Endodermal cell (in vitro differentiated cells): ENCODE measurements around the gene CIB1. TPM values are rescaled to one million over a fixed set of nuclear protein-coding genes. Genes with fewer than 3 reads are reported as not detected.

Experiments
- DNase-seq: peaks from one replicate; pipeline ENCODE4 v3.0.0-alpha.2; 2017
- H3K27ac ChIP-seq: 2 replicates; pipeline ENCODE4 v1.5.1; 2013; ENCODE audit warnings: mild to moderate bottlenecking, low read depth, low read length, moderate library complexity
- H3K27me3 ChIP-seq: 2 replicates; pipeline ENCODE4 v1.6.1; 2013; ENCODE audit warnings: mild to moderate bottlenecking, low read length, moderate library complexity; ENCODE audit not compliant: insufficient read depth, control insufficient read depth, poor library complexity, severe bottlenecking
- H3K36me3 ChIP-seq: 2 replicates; pipeline ENCODE4 v1.7.0; 2013; ENCODE audit warnings: mild to moderate bottlenecking, low read length, moderate library complexity; ENCODE audit not compliant: control insufficient read depth, insufficient read depth
- H3K4me1 ChIP-seq: one replicate; pipeline ENCODE4 v1.7.0; 2013; ENCODE audit warnings: low read length; ENCODE audit not compliant: control insufficient read depth, insufficient read depth
- H3K4me3 ChIP-seq: 2 replicates; pipeline ENCODE4 v1.5.1; 2013; ENCODE audit warnings: mild to moderate bottlenecking, low read length, moderate library complexity
- H3K9ac ChIP-seq: 2 replicates; pipeline ENCODE4 v1.6.1; 2013; ENCODE audit warnings: mild to moderate bottlenecking, low read length, moderate library complexity; ENCODE audit not compliant: poor library complexity, severe bottlenecking; ENCODE audit errors: extremely low read depth
- H3K9me3 ChIP-seq: 2 replicates; pipeline ENCODE4 v1.6.1; 2013; ENCODE audit warnings: mild to moderate bottlenecking, low read length, moderate library complexity; ENCODE audit not compliant: control insufficient read depth
- H3K27ac Mint-ChIP-seq: 2 replicates; pipeline ENCODE4 v1.8.0; 2020; ENCODE audit warnings: mixed read lengths
- H3K27me3 Mint-ChIP-seq: 2 replicates; pipeline ENCODE4 v1.8.0; 2021; ENCODE audit warnings: mild to moderate bottlenecking, mixed read lengths; ENCODE audit not compliant: insufficient read depth
- H3K36me3 Mint-ChIP-seq: 2 replicates; pipeline ENCODE4 v1.8.0; 2020; ENCODE audit warnings: low read depth, mixed read lengths
- H3K4me1 Mint-ChIP-seq: 2 replicates; pipeline ENCODE4 v1.8.0; 2020; ENCODE audit warnings: mixed read lengths
- H3K4me3 Mint-ChIP-seq: 2 replicates; pipeline ENCODE4 v1.8.0; 2020; ENCODE audit warnings: mild to moderate bottlenecking, moderate library complexity, mixed read lengths
- H3K9me3 Mint-ChIP-seq: 2 replicates; pipeline ENCODE4 v1.8.0; 2020; ENCODE audit warnings: mild to moderate bottlenecking, mixed read lengths
- CTCF ChIP-seq: fragments of 200-600 bp; sonication (generic); conservative IDR thresholded peaks from 2 replicates; pipeline ENCODE4 v1.5.0; 2021; ENCODE audit warnings: antibody characterized with exemption, mild to moderate bottlenecking
- WGBS, 2 experiments: methylation state at CpG; one replicate each; pipeline versions ENCODE4 v1.1.5 to v1.1.7; 2013; ENCODE audit warnings: missing lambda C conversion rate in 2 of 2, mixed read lengths in 1 of 2; ENCODE audit not compliant: insufficient coverage in 1 of 2, insufficient read length in 1 of 2; 5-methylcytosine and 5-hydroxymethylcytosine counted together
- total RNA-seq, 2 donors: library from RNA; stranded (reverse); fragmentation: NEBNext Ultra II Directional in 1 of 2; extraction: Animal tissue kit (Norgen Biotek cat#: 25700) in 1 of 2; gene quantifications; 2 replicates in 1 of 2; 3 replicates in 1 of 2; pipeline ENCODE4 v1.2.1, GENCODE V29; 2021

Gene CIB1
- total RNA-seq, 2 donors from 2014 or later, result 31.3 to 34.0 TPM

- H3K27ac ChIP-seq, result no peak overlapping the region
Observed at GRCh38 chr15:90194655-90195054, 39.1 kb downstream of the CIB1 start.

GRCh38 chr15:90192961-90193786 lies 40.6 kb downstream of the CIB1 start:
- Histone ChIP-seq H3K4me1 (no peaks in the 10 kb centered on the region), H3K9ac (no peak overlapping the region), H3K27ac (no peak overlapping the region), H3K9me3 (no peaks in the 10 kb centered on the region), H3K36me3 (no peaks in the 10 kb centered on the region), H3K4me3 (no peak overlapping the region), H3K27me3 (no peaks in the 10 kb centered on the region)
- H3K27ac Mint-ChIP-seq, result no peak overlapping the region
- H3K9me3 Mint-ChIP-seq, result no peaks in the 10 kb centered on the region
- no peak for DNase-seq
- no peaks in the 10 kb centered on the region for H3K4me1 Mint-ChIP-seq
- no peak for TF ChIP-seq CTCF
- peaks cover 2% of the 10 kb centered on the region for H3K36me3 Mint-ChIP-seq
- no peaks in the 10 kb centered on the region for H3K27me3 Mint-ChIP-seq
- WGBS, 2 experiments, result 95 to 97% methylated on average over 16 of the region's 16 CpGs
- no peak overlapping the region for H3K4me3 Mint-ChIP-seq

More at GRCh38 chr15:90194655-90195054, 39.1 kb downstream of the CIB1 start:
- no peaks in the 10 kb centered on the region for H3K9me3 Mint-ChIP-seq
- H3K36me3 Mint-ChIP-seq, result peaks cover 2% of the 10 kb centered on the region
- Histone ChIP-seq H3K4me1 (no peaks in the 10 kb centered on the region), H3K4me3 (no peak overlapping the region), H3K27me3 (no peaks in the 10 kb centered on the region), H3K9me3 (no peaks in the 10 kb centered on the region), H3K36me3 (no peaks in the 10 kb centered on the region), H3K9ac (no peak overlapping the region)
- TF ChIP-seq CTCF, result no peak
- no peak overlapping the region for H3K4me3 Mint-ChIP-seq
- H3K4me1 Mint-ChIP-seq, result no peaks in the 10 kb centered on the region
- H3K27ac Mint-ChIP-seq, result no peak overlapping the region
- DNase-seq, result no peak
- WGBS, 2 experiments, result 97 to 100% methylated on average over 2 of the region's 2 CpGs
- H3K27me3 Mint-ChIP-seq, result no peaks in the 10 kb centered on the region

GRCh38 chr15:90191794-90192509 lies 41.8 kb downstream of the CIB1 start:
- Histone ChIP-seq H3K4me3 (no peak overlapping the region), H3K4me1 (no peaks in the 10 kb centered on the region), H3K27ac (no peak overlapping the region), H3K9ac (no peak overlapping the region), H3K9me3 (no peaks in the 10 kb centered on the region), H3K27me3 (no peaks in the 10 kb centered on the region), H3K36me3 (no peaks in the 10 kb centered on the region)
- H3K9me3 Mint-ChIP-seq, result no peaks in the 10 kb centered on the region
- H3K4me1 Mint-ChIP-seq, result no peaks in the 10 kb centered on the region
- no peak for TF ChIP-seq CTCF
- H3K4me3 Mint-ChIP-seq, result no peak overlapping the region
- no peaks in the 10 kb centered on the region for H3K27me3 Mint-ChIP-seq
- peaks cover 2% of the 10 kb centered on the region for H3K36me3 Mint-ChIP-seq
- 89 to 97% methylated on average over 6 to 7 of the region's 7 CpGs for WGBS, 2 experiments
- no peak overlapping the region for H3K27ac Mint-ChIP-seq
- no peak for DNase-seq
